ENCODE measurements around the gene HS3ST4. TPM values are rescaled to one million over a fixed set of nuclear protein-coding genes. Genes with fewer than 3 reads are reported as not detected.
"Not testable (repeated sequence)": the region's sequence is repeated elsewhere in the genome, so short reads cannot be mapped to it uniquely, and the experiment has no call there.

HS3ST4 gene
- total and polyA plus RNA-seq, 7 experiments from 2014 or later = not detected

DNA sequence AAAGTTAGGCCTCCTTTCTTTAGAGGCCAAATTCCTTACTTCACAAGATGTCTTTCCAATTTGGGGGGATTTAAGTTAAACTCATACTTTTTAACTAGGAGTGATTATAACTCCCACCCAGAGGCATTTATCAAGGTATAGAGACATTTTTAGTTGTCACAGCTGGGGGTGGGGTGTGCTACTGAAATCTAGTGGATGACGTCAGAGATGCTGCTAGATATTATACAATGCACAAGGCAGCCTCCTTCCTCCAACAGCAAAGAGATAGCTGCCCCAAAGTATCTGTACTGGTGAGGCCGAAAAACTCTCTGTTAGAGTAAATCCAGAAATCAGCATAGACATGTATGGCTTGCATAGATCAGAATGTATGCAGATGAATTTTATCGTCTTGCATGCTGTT is 324.0 kb downstream of the HS3ST4 start:
- Mint-ChIP-seq H3K27me3 (peaks cover 7 to 29% (median 16%) of the 10 kb centered on the region in 5 donors), H3K4me3 (no peak overlapping the region), H3K36me3 (peaks cover 0 to 14% (median 0%) of the 10 kb centered on the region in 5 donors), H3K4me1 (no peaks in the 10 kb centered on the region), H3K9me3 (peaks cover 7 to 52% (median 18%) of the 10 kb centered on the region in 11 donors), H3K27ac (no peak overlapping the region)
- intact Hi-C loops (cut with micrococcal nuclease) = no loop called here
- no peaks in the 10 kb centered on the region for H3K4me1 ChIP-seq (ENCODE audit: control insufficient read depth in 2 of 2, insufficient read depth in 2 of 2, low read length in 2 of 2)
- ChIA-PET POLR2A (no interaction called here), CTCF (no interaction called here)
- H3K9me3 ChIP-seq (ENCODE audit: control insufficient read depth in 2 of 3, low read length in 3 of 3) = peaks cover 0 to 6% (median 0%) of the 10 kb centered on the region in 3 experiments
- H3K27me3 ChIP-seq (ENCODE audit: control insufficient read depth in 2 of 2, insufficient read depth in 2 of 2, low read length in 2 of 2) = no peaks in the 10 kb centered on the region
- H3K27ac ChIP-seq (ENCODE audit: low read depth, low read length) = no peak overlapping the region
- H3K4me3 ChIP-seq (ENCODE audit: low read length) = no peak overlapping the region
- ATAC-seq (no peak), DNase-seq (no peak)
- no peaks in the 10 kb centered on the region for H3K36me3 ChIP-seq (ENCODE audit: control insufficient read depth in 2 of 3, insufficient read depth in 3 of 3, low read length in 3 of 3)

DNA sequence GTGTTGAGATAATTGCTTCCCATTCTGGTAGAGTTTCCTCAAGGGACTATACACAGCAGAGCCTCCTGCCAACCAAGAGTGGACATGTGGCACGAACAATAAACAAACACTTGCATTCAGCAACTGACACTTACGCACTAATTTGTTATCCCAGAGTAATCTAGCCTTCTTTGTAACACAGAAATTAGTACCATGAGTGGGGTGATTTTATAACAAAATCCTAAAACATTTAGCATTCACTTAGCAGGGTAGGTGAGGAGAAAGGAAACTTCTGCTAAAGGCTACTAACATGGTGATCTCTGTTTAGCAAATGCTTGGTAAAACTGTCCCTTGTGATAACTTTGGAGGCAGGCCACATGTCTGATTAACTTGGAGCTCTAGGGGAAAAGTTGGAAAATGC is 325.2 kb downstream of the HS3ST4 start:
- no peak overlapping the region for H3K27ac Mint-ChIP-seq
- CTCF ChIA-PET = no interaction called here
- H3K4me3 Mint-ChIP-seq = no peak overlapping the region
- POLR2A ChIA-PET = no interaction called here
- H3K27ac ChIP-seq (ENCODE audit: low read depth, low read length) = no peak overlapping the region
- DNase-seq (no peak), ATAC-seq (no peak)
- no peaks in the 10 kb centered on the region for H3K4me1 ChIP-seq (ENCODE audit: control insufficient read depth in 2 of 2, insufficient read depth in 2 of 2, low read length in 2 of 2)
- H3K4me3 ChIP-seq (ENCODE audit: low read length) = no peak overlapping the region
- H3K36me3 ChIP-seq (ENCODE audit: control insufficient read depth in 2 of 3, insufficient read depth in 3 of 3, low read length in 3 of 3) = no peaks in the 10 kb centered on the region
- intact Hi-C loops (cut with micrococcal nuclease) = no loop called here
- H3K4me1 Mint-ChIP-seq = no peaks in the 10 kb centered on the region
- H3K27me3 Mint-ChIP-seq = peaks cover 7 to 26% (median 16%) of the 10 kb centered on the region in 5 donors
- peaks cover 0 to 6% (median 0%) of the 10 kb centered on the region in 3 experiments for H3K9me3 ChIP-seq (ENCODE audit: control insufficient read depth in 2 of 3, low read length in 3 of 3)
- no peaks in the 10 kb centered on the region for H3K27me3 ChIP-seq (ENCODE audit: control insufficient read depth in 2 of 2, insufficient read depth in 2 of 2, low read length in 2 of 2)
- H3K9me3 Mint-ChIP-seq = peaks cover 7 to 48% (median 18%) of the 10 kb centered on the region in 11 donors
- H3K36me3 Mint-ChIP-seq = peaks cover 0 to 14% (median 0%) of the 10 kb centered on the region in 5 donors

DNA sequence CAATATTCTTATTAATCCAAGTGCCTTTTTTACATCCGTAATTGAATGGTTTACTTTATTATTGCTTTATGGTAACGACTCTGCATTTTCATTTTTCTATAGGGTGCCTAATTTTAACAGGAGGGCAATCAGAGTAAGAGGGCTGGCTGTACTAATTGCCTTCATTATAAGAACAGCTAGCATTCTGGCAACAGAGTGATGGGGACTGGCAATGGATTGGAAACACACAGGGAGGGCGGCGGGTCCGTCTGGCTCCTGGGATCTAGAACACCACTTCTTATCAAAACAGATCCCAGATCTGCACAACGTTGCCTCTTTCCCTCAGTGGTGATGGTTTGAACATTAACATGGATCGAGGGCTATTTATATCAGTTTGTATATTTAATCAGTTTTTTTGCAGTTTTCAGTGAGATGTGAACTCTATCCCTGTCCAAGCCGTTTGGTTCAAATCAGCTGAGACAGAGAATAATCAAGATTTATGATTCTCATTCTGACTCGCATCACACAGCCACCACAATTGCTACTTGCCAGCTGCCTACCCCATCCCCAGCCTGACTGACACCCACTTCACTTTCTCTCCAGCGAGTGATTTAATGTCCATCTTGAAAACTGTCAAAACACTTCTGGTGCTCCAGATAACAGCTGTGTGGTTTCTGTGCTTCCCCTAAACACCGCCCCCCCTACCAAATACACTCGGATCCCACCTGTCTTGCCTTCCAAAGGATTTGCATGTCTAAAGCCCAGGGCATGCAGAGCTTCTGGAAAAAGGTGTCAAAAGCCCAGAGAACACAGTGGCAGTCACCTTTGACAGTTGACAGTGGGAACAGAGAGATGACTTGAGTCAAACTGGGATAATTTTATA is 327.9 kb downstream of the HS3ST4 start:
- ChIA-PET CTCF (no interaction called here), POLR2A (no interaction called here)
- H3K27me3 ChIP-seq (ENCODE audit: control insufficient read depth in 2 of 2, insufficient read depth in 2 of 2, low read length in 2 of 2) = no peaks in the 10 kb centered on the region
- H3K36me3 ChIP-seq (ENCODE audit: control insufficient read depth in 2 of 3, insufficient read depth in 3 of 3, low read length in 3 of 3) = no peaks in the 10 kb centered on the region
- no peak overlapping the region for H3K4me3 ChIP-seq (ENCODE audit: low read length)
- no peak for ATAC-seq
- peaks cover 0 to 6% (median 0%) of the 10 kb centered on the region in 3 experiments for H3K9me3 ChIP-seq (ENCODE audit: control insufficient read depth in 2 of 3, low read length in 3 of 3)
- intact Hi-C loops (cut with micrococcal nuclease) = no loop called here
- DNase-seq = no peak
- no peak overlapping the region for H3K27ac ChIP-seq (ENCODE audit: low read depth, low read length)
- Mint-ChIP-seq H3K9me3 (peaks cover 7 to 40% (median 16%) of the 10 kb centered on the region in 11 donors), H3K36me3 (peaks cover 0 to 12% (median 0%) of the 10 kb centered on the region in 5 donors), H3K27ac (no peak overlapping the region), H3K4me1 (no peaks in the 10 kb centered on the region), H3K4me3 (no peak overlapping the region), H3K27me3 (peaks cover 7 to 26% (median 20%) of the 10 kb centered on the region in 5 donors)
- H3K4me1 ChIP-seq (ENCODE audit: control insufficient read depth in 2 of 2, insufficient read depth in 2 of 2, low read length in 2 of 2) = no peaks in the 10 kb centered on the region

DNA sequence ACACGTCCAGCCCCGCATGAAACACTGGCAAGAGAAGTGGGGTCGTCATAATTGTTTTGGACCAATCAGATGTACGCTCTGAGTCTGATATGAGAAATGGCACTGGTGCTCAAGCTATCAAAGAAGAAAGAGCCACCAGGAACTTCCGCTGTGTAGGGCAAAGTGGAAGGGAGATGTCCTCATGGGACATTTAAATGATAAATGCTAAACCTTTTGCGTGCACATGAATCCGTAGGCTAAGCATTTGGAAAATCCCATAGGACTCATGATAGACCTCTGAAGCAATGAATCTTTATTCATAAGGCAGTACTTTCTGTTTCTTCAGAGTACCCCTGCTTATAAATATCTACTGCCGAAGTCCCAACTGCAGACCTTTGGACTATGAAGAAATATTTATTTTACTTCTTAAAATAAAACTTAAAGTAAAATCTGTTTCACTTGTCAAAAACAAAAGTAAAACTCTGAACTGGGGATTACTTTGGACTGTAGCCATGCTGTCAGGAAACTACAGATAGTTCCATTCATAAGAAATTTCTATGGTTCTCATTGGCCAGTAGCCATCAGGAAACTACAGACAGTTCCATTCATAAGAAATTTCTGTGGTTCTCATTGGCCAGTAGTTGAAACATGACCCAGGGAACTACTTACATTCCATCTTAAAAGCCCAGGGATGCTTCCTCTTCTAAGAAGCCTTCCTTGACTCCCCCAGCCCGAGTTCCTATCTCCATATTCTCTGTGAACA is 335.1 kb downstream of the HS3ST4 start:
- DNase-seq (no peak), ATAC-seq (no peak)
- H3K9me3 Mint-ChIP-seq = peaks cover 0 to 2% (median 0%) of the 10 kb centered on the region in 11 donors
- H3K36me3 Mint-ChIP-seq = no peaks in the 10 kb centered on the region
- H3K4me1 Mint-ChIP-seq = no peaks in the 10 kb centered on the region
- H3K4me3 Mint-ChIP-seq = no peak overlapping the region
- H3K27ac Mint-ChIP-seq = no peak overlapping the region
- ChIA-PET CTCF (no interaction called here), POLR2A (no interaction called here)
- Histone ChIP-seq H3K27ac (ENCODE audit: low read depth, low read length) (no peak overlapping the region), H3K27me3 (ENCODE audit: control insufficient read depth in 2 of 2, insufficient read depth in 2 of 2, low read length in 2 of 2) (no peaks in the 10 kb centered on the region), H3K4me1 (ENCODE audit: control insufficient read depth in 2 of 2, insufficient read depth in 2 of 2, low read length in 2 of 2) (no peaks in the 10 kb centered on the region), H3K9me3 (ENCODE audit: control insufficient read depth in 2 of 3, low read length in 3 of 3) (no peaks in the 10 kb centered on the region), H3K36me3 (ENCODE audit: control insufficient read depth in 2 of 3, insufficient read depth in 3 of 3, low read length in 3 of 3) (no peaks in the 10 kb centered on the region), H3K4me3 (ENCODE audit: low read length) (no peak overlapping the region)
- intact Hi-C loops (cut with micrococcal nuclease) = no loop called here
- H3K27me3 Mint-ChIP-seq = peaks cover 0 to 27% (median 5%) of the 10 kb centered on the region in 5 donors

DNA sequence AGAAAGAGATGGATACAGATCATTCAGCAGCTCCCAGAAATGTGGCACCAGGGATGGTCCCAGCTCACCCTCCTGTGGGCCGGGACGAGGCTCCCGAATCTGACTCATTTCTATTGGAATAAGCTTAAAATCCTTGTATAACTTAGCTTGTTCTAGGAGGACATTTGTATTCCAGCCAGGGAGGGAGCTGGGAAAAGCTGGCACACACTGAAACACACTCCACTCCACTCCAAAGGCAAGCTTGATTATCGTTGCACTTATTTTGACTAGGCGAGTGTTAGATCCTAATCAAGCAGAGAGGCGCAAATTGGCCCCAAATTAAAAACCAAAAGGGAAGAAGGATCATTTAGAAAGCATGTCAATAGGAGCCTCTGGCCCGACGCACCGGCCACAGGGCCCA is 339.5 kb downstream of the HS3ST4 start:
- CTCF ChIA-PET = no interaction called here
- Mint-ChIP-seq H3K36me3 (no peaks in the 10 kb centered on the region), H3K4me3 (no peak overlapping the region), H3K27ac (peak overlapping the region in 1 of 9 donors; percentile 4), H3K4me1 (no peaks in the 10 kb centered on the region), H3K27me3 (peaks cover 0 to 9% (median 5%) of the 10 kb centered on the region in 5 donors), H3K9me3 (peaks cover 0 to 3% (median 0%) of the 10 kb centered on the region in 11 donors)
- H3K4me1 ChIP-seq (ENCODE audit: control insufficient read depth in 2 of 2, insufficient read depth in 2 of 2, low read length in 2 of 2) = no peaks in the 10 kb centered on the region
- intact Hi-C loops (cut with micrococcal nuclease) = no loop called here
- no peaks in the 10 kb centered on the region for H3K27me3 ChIP-seq (ENCODE audit: control insufficient read depth in 2 of 2, insufficient read depth in 2 of 2, low read length in 2 of 2)
- ATAC-seq = no peak
- POLR2A ChIA-PET = no interaction called here
- H3K9me3 ChIP-seq (ENCODE audit: control insufficient read depth in 2 of 3, low read length in 3 of 3) = no peaks in the 10 kb centered on the region
- H3K36me3 ChIP-seq (ENCODE audit: control insufficient read depth in 2 of 3, insufficient read depth in 3 of 3, low read length in 3 of 3) = no peaks in the 10 kb centered on the region
- no peak overlapping the region for H3K4me3 ChIP-seq (ENCODE audit: low read length)
- no peak overlapping the region for H3K27ac ChIP-seq (ENCODE audit: low read depth, low read length)
- no peak for DNase-seq

DNA sequence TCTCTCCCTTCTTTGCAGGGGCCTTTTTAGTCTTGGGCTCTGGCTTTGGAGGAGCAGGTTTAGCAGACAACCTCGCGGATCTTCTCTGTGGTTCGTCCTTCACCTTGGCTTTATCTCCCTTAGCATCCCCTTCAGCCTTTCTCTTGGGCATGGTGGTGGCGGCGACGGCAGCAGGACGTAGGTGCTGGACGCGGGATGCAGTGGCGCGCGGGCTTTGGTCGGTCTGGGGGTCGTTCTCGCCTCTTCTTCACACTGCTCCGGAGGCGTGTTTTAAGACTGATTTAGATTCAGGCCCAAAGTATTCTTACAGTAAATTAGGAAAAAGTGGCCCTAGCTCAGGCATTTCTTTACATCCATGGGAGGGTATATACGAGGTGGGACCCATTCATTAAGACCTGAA is 340.9 kb downstream of the HS3ST4 start:
- H3K4me3 Mint-ChIP-seq; H3K36me3 ChIP-seq (ENCODE audit: control insufficient read depth in 2 of 3, insufficient read depth in 3 of 3, low read length in 3 of 3); CTCF ChIA-PET; H3K27me3 ChIP-seq (ENCODE audit: control insufficient read depth in 2 of 2, insufficient read depth in 2 of 2, low read length in 2 of 2); H3K9me3 Mint-ChIP-seq; H3K27ac ChIP-seq (ENCODE audit: low read depth, low read length); ATAC-seq; intact Hi-C loops (cut with micrococcal nuclease); H3K4me1 Mint-ChIP-seq; H3K27ac Mint-ChIP-seq; DNase-seq; H3K4me3 ChIP-seq (ENCODE audit: low read length); H3K27me3 Mint-ChIP-seq; H3K36me3 Mint-ChIP-seq; POLR2A ChIA-PET; H3K9me3 ChIP-seq (ENCODE audit: control insufficient read depth in 2 of 3, low read length in 3 of 3); H3K4me1 ChIP-seq (ENCODE audit: control insufficient read depth in 2 of 2, insufficient read depth in 2 of 2, low read length in 2 of 2): not testable (repeated sequence)

All from naive thymus-derived CD4-positive, alpha-beta T cell (primary cell).